ENCODE data around the gene ARHGEF4. TPM values are rescaled to one million over a fixed set of nuclear protein-coding genes. Genes with fewer than 3 reads are reported as not detected.
A peak's percentile ranks its signal among the peaks of the same experiment; 100 is the strongest.

Gene ARHGEF4
- total and polyA plus RNA-seq, 2 experiments from 2014 or later, result 26.0 to 82.2 TPM

- Histone ChIP-seq H3K4me1 (ENCODE audit: low read depth) (no peaks in the 10 kb centered on the region), H3K27me3 (no peaks in the 10 kb centered on the region), H3K9me3 (ENCODE audit: low read depth) (no peaks in the 10 kb centered on the region), H3K36me3 (no peaks in the 10 kb centered on the region), H3K27ac (no peak overlapping the region), H3K4me3 (no peak overlapping the region)
- no peak for TF ChIP-seq CTCF (IDR thresholded peaks at IDR 0.05; ENCODE audit: low read depth, low read length)
- no peak for DNase-seq (ENCODE audit: low read depth in 1 of 2, low spot score in 1 of 2)
Observed at GRCh38 chr2:130975729-130976128, 139.0 kb downstream of the ARHGEF4 start.

GRCh38 chr2:130976591-130977237 is 140.0 kb downstream of the ARHGEF4 start:
- TF ChIP-seq CTCF (IDR thresholded peaks at IDR 0.05; ENCODE audit: low read depth, low read length), result no peak
- no peak for DNase-seq (ENCODE audit: low read depth in 1 of 2, low spot score in 1 of 2)
- H3K4me3 ChIP-seq, result no peak overlapping the region
- H3K9me3 ChIP-seq (ENCODE audit: low read depth), result no peaks in the 10 kb centered on the region
- no peaks in the 10 kb centered on the region for H3K36me3 ChIP-seq
- H3K27me3 ChIP-seq, result no peaks in the 10 kb centered on the region
- no peak overlapping the region for H3K27ac ChIP-seq
- H3K4me1 ChIP-seq (ENCODE audit: low read depth), result no peaks in the 10 kb centered on the region

GRCh38 chr2:130977461-130978050 is 140.8 kb downstream of the ARHGEF4 start:
- no peaks in the 10 kb centered on the region for H3K4me1 ChIP-seq (ENCODE audit: low read depth)
- no peaks in the 10 kb centered on the region for H3K36me3 ChIP-seq
- no peak overlapping the region for H3K4me3 ChIP-seq
- no peak overlapping the region for H3K27ac ChIP-seq
- no peaks in the 10 kb centered on the region for H3K27me3 ChIP-seq
- TF ChIP-seq CTCF (IDR thresholded peaks at IDR 0.05; ENCODE audit: low read depth, low read length), result no peak
- DNase-seq (ENCODE audit: low read depth in 1 of 2, low spot score in 1 of 2), result no peak
- H3K9me3 ChIP-seq (ENCODE audit: low read depth), result no peaks in the 10 kb centered on the region

- Histone ChIP-seq H3K9me3 (ENCODE audit: low read depth) (no peaks in the 10 kb centered on the region), H3K36me3 (no peaks in the 10 kb centered on the region), H3K27ac (no peak overlapping the region), H3K4me3 (no peak overlapping the region), H3K4me1 (ENCODE audit: low read depth) (no peaks in the 10 kb centered on the region), H3K27me3 (no peaks in the 10 kb centered on the region)
- no peak for TF ChIP-seq CTCF (IDR thresholded peaks at IDR 0.05; ENCODE audit: low read depth, low read length)
- DNase-seq (ENCODE audit: low read depth in 1 of 2, low spot score in 1 of 2), result peak in 1 of 2 donors; percentile 17
Observed at GRCh38 chr2:130981667-130982066, 145.0 kb downstream of the ARHGEF4 start.

- H3K36me3 ChIP-seq, result no peaks in the 10 kb centered on the region
- no peak overlapping the region for H3K27ac ChIP-seq
- no peaks in the 10 kb centered on the region for H3K9me3 ChIP-seq (ENCODE audit: low read depth)
- no peaks in the 10 kb centered on the region for H3K27me3 ChIP-seq
- TF ChIP-seq CTCF (IDR thresholded peaks at IDR 0.05; ENCODE audit: low read depth, low read length), result no peak
- H3K4me1 ChIP-seq (ENCODE audit: low read depth), result no peaks in the 10 kb centered on the region
- H3K4me3 ChIP-seq, result no peak overlapping the region
- DNase-seq (ENCODE audit: low read depth in 1 of 2, low spot score in 1 of 2), result no peak
Observed at GRCh38 chr2:130985206-130985780, 148.6 kb downstream of the ARHGEF4 start.
